Tibial nerve (tissue), 4 donors: ENCODE measurements around the gene GP1BA. TPM values are rescaled to one million over a fixed set of nuclear protein-coding genes. Genes with fewer than 3 reads are reported as not detected.

Experiments
- DNase-seq, 2 donors: peaks; one replicate each; pipeline ENCODE4 v3.0.0-alpha.2; 2019; ENCODE audit warnings: low spot score in 2 of 2
- H3K27ac ChIP-seq, 4 donors: fragments of 200-600 bp; sonication (generic) in 3 of 4; one replicate each; pipeline ENCODE4 v1.5.1; 2017 to 2019; ENCODE audit warnings: mild to moderate bottlenecking in 1 of 4
- H3K27me3 ChIP-seq, 2 donors: fragments of 200-600 bp; sonication (generic) in 1 of 2; one replicate each; pipeline versions ENCODE4 v1.5.1 to v1.6.0; 2017 to 2019
- H3K36me3 ChIP-seq, 3 donors: fragments of 200-600 bp; sonication (generic); one replicate each; pipeline ENCODE4 v1.5.1; 2018 to 2019
- H3K4me1 ChIP-seq, 4 donors: fragments of 200-600 bp; sonication (generic) in 3 of 4; one replicate each; pipeline ENCODE4 v1.5.1; 2017 to 2019
- H3K4me3 ChIP-seq, 4 donors: fragments of 200-600 bp; sonication (generic) in 3 of 4; one replicate each; pipeline ENCODE4 v1.5.1; 2017 to 2019; ENCODE audit warnings: mild to moderate bottlenecking in 1 of 4, moderate library complexity in 1 of 4
- H3K9me3 ChIP-seq, 4 donors: fragments of 200-600 bp; sonication (generic) in 3 of 4; one replicate each; pipeline ENCODE4 v1.5.1; 2017 to 2019
- EP300 ChIP-seq, 2 donors: sonication (generic); formaldehyde crosslinking; IDR thresholded peaks; one replicate each; pipeline ENCODE4 v1.6.1; 2017; ENCODE audit warnings: antibody characterized with exemption in 2 of 2, mild to moderate bottlenecking in 1 of 2
- POLR2A ChIP-seq, 2 donors: fragments of 450-650 bp; IDR thresholded peaks; one replicate each; pipeline ENCODE4 v1.6.1; 2017; ENCODE audit warnings: antibody characterized with exemption in 2 of 2, mild to moderate bottlenecking in 2 of 2, moderate library complexity in 2 of 2
- WGBS, 2 donors: methylation state at CpG; one replicate each; pipeline ENCODE4 v1.1.5; 2018; 5-methylcytosine and 5-hydroxymethylcytosine counted together
- total RNA-seq, 4 donors: library from RNA; depleted of rRNA; stranded (reverse); fragments of >200 nt; gene quantifications; one replicate each; pipeline ENCODE4 v1.1.0, GENCODE V29; 2016
- TF ChIP-seq, protein P1 (sequence below), 5 experiments: fragments of 200-600 bp in 3 of 5; fragments of 450-650 bp in 2 of 5; sonication (generic) in 3 of 5; IDR thresholded peaks; one replicate each; pipeline ENCODE4 v1.5.1; 2016 to 2019; ENCODE audit warnings: antibody characterized with exemption in 5 of 5, mild to moderate bottlenecking in 3 of 5, moderate library complexity in 2 of 5

GP1BA gene
- total RNA-seq, 4 donors from 2014 or later, result not detected

GRCh38 chr17:4895657-4896331, 36.3 kb upstream of the GP1BA start:
- no peak overlapping the region for H3K27ac ChIP-seq
- peaks cover 0 to 26% (median 14%) of the 10 kb centered on the region in 4 donors for H3K4me1 ChIP-seq
- 69 to 73% methylated on average over 26 to 27 of the region's 27 CpGs for WGBS, 2 donors
- DNase-seq, result no peak
- TF ChIP-seq EP300 (IDR thresholded peaks at IDR 0.05) (no peak), POLR2A (IDR thresholded peaks at IDR 0.05) (no peak)
- TF ChIP-seq, protein P1, sequence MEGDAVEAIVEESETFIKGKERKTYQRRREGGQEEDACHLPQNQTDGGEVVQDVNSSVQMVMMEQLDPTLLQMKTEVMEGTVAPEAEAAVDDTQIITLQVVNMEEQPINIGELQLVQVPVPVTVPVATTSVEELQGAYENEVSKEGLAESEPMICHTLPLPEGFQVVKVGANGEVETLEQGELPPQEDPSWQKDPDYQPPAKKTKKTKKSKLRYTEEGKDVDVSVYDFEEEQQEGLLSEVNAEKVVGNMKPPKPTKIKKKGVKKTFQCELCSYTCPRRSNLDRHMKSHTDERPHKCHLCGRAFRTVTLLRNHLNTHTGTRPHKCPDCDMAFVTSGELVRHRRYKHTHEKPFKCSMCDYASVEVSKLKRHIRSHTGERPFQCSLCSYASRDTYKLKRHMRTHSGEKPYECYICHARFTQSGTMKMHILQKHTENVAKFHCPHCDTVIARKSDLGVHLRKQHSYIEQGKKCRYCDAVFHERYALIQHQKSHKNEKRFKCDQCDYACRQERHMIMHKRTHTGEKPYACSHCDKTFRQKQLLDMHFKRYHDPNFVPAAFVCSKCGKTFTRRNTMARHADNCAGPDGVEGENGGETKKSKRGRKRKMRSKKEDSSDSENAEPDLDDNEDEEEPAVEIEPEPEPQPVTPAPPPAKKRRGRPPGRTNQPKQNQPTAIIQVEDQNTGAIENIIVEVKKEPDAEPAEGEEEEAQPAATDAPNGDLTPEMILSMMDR (IDR thresholded peaks at IDR 0.05), result no peak
- H3K36me3 ChIP-seq, result peaks cover 6 to 69% (median 21%) of the 10 kb centered on the region in 3 donors
- peaks cover 0 to 16% of the 10 kb centered on the region in 2 donors for H3K27me3 ChIP-seq
- H3K9me3 ChIP-seq, result no peaks in the 10 kb centered on the region
- H3K4me3 ChIP-seq, result no peak overlapping the region

DNA sequence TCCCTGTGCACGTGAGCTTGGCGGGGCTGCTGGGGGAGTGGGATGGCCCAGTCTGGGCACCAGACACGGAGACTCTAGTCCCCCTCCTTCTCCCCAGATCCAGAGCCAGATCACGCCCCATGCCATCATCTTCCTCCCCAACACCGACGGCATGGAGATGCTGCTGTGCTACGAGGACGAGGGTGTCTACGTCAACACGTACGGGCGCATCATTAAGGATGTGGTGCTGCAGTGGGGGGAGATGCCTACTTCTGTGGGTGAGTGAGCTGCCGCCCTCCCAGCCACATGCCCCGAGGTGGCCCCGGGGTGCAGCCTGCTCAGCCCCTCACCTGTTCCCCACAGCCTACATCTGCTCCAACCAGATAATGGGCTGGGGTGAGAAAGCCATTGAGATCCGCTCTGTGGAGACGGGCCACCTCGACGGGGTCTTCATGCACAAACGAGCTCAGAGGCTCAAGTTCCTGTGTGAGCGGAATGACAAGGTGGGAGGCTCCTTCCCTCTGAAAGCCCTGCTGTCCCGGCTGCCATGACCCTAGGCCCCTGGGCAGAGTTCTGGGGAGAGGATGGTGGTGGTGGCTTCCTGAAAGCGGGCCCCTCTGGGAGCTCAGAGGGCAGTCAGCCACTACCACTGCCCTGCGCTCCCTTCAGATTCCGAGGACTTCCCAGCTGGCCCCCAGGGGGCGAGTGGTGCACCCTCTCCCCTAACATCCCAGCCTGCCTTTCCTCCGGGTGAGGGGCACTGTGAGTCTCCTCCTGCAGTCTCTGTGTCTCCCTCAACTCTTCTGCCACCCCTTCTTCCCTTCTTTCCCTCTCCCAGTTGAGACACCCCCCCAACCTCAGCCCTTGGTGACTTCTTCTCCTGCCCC, 35.5 kb upstream of the GP1BA start:
- TF ChIP-seq, protein P1 (IDR thresholded peaks at IDR 0.05), result no peak
- TF ChIP-seq POLR2A (IDR thresholded peaks at IDR 0.05) (no peak), EP300 (IDR thresholded peaks at IDR 0.05) (no peak)
- Histone ChIP-seq H3K27ac (no peak overlapping the region), H3K27me3 (peaks cover 0 to 16% of the 10 kb centered on the region in 2 donors), H3K36me3 (peaks cover 6 to 61% (median 21%) of the 10 kb centered on the region in 3 donors), H3K4me3 (no peak overlapping the region), H3K9me3 (no peaks in the 10 kb centered on the region), H3K4me1 (peaks cover 0 to 33% (median 14%) of the 10 kb centered on the region in 4 donors)
- WGBS, 2 donors, result 88 to 89% methylated on average over 17 to 27 of the region's 27 CpGs
- DNase-seq, result no peak

GRCh38 chr17:4897198-4897687, 34.8 kb upstream of the GP1BA start:
- WGBS, 2 donors, result 67 to 76% methylated on average over 10 of the region's 10 CpGs
- Histone ChIP-seq H3K4me1 (peaks cover 0 to 39% (median 16%) of the 10 kb centered on the region in 4 donors), H3K9me3 (no peaks in the 10 kb centered on the region), H3K36me3 (peaks cover 6 to 55% (median 21%) of the 10 kb centered on the region in 3 donors), H3K4me3 (no peak overlapping the region), H3K27me3 (peaks cover 0 to 16% of the 10 kb centered on the region in 2 donors), H3K27ac (no peak overlapping the region)
- TF ChIP-seq EP300 (IDR thresholded peaks at IDR 0.05), result no peak
- no peak for TF ChIP-seq POLR2A (IDR thresholded peaks at IDR 0.05)
- DNase-seq, result no peak

DNA sequence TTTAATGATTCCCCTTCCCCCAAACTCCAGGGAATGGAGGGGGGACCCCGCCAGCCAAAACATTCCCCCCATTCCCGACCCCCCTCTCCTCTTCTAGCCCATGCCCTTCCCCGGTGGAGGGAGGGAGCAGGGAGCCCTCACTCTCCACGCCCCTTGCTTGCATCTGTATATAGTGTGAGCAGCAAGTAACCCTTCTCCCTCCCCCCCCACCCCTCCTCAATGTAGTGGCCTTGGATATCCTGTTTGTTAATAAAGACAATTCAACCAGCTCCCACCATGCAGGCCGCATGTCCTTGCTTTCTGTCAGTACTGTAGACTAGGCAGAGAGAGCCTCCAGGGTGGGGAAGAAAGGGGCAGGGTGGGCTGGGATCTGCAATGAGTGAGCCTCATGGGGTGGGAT, 34.3 kb upstream of the GP1BA start:
- no peak for DNase-seq
- peaks cover 0 to 43% (median 19%) of the 10 kb centered on the region in 4 donors for H3K4me1 ChIP-seq
- H3K27me3 ChIP-seq, result peaks cover 0 to 16% of the 10 kb centered on the region in 2 donors
- no peak overlapping the region for H3K27ac ChIP-seq
- no peak overlapping the region for H3K4me3 ChIP-seq
- no peak for TF ChIP-seq EP300 (IDR thresholded peaks at IDR 0.05)
- TF ChIP-seq, protein P1 (IDR thresholded peaks at IDR 0.05), result no peak
- no peak for TF ChIP-seq POLR2A (IDR thresholded peaks at IDR 0.05)
- peaks cover 6 to 49% (median 21%) of the 10 kb centered on the region in 3 donors for H3K36me3 ChIP-seq
- no peaks in the 10 kb centered on the region for H3K9me3 ChIP-seq
- WGBS, 2 donors, result 88 to 94% methylated on average over 5 of the region's 5 CpGs

- Histone ChIP-seq H3K27me3 (peaks cover 0 to 16% of the 10 kb centered on the region in 2 donors), H3K4me3 (no peak overlapping the region), H3K4me1 (peaks cover 0 to 48% (median 21%) of the 10 kb centered on the region in 4 donors), H3K27ac (no peak overlapping the region), H3K36me3 (peaks cover 3 to 44% (median 21%) of the 10 kb centered on the region in 3 donors), H3K9me3 (no peaks in the 10 kb centered on the region)
- TF ChIP-seq, protein P1 (IDR thresholded peaks at IDR 0.05), result no peak
- no peak for TF ChIP-seq POLR2A (IDR thresholded peaks at IDR 0.05)
- no peak for TF ChIP-seq EP300 (IDR thresholded peaks at IDR 0.05)
- DNase-seq, result no peak
- WGBS, 2 donors, result 78 to 83% methylated on average over 6 to 8 of the region's 8 CpGs
Observed at GRCh38 chr17:4898351-4898750, 33.7 kb upstream of the GP1BA start.
